ENCODE results near the gene THSD4.

GRCh38 chr15:71754660-71755059 lies 639.4 kb downstream of the THSD4 start:
- TF ChIP-seq CTCF (IDR thresholded peaks at IDR 0.05) (no peak), POLR2A (IDR thresholded peaks at IDR 0.05) (no peak)
